CD4-positive, alpha-beta memory T cell (primary cell): ENCODE measurements around the gene QKI. TPM values are rescaled to one million over a fixed set of nuclear protein-coding genes. Genes with fewer than 3 reads are reported as not detected.

Source experiments
- CTCF ChIA-PET: fragments of 350-600 bp; sonication (Branson Sonifier 250); formaldehyde crosslinking; loops from one replicate; lab custom pipeline; 2021; ENCODE audit warnings: inconsistent platforms; ENCODE audit not compliant: partially characterized antibody; lab: Charles Lee
- POLR2A ChIA-PET: fragments of 350-600 bp; sonication (Branson Sonifier 250); formaldehyde crosslinking; loops from one replicate; lab custom pipeline; 2021; ENCODE audit not compliant: partially characterized antibody; lab: Charles Lee
- DNase-seq, 5 donors: peaks; one replicate each; pipeline versions ENCODE4 v3.0.0 to v3.0.0-alpha.2; 2020 to 2022; ENCODE audit warnings: mixed read lengths in 1 of 5
- H3K27ac ChIP-seq: one replicate; pipeline ENCODE4 v1.7.0; 2013; ENCODE audit warnings: low read depth, low read length
- H3K27me3 ChIP-seq: 2 replicates; pipeline ENCODE4 v1.7.0; 2013; ENCODE audit warnings: mild to moderate bottlenecking, low read length, moderate library complexity; ENCODE audit not compliant: insufficient read depth
- H3K36me3 ChIP-seq: 2 replicates; pipeline ENCODE4 v1.7.0; 2013; ENCODE audit warnings: mild to moderate bottlenecking, low read length, moderate library complexity; ENCODE audit not compliant: insufficient read depth
- H3K4me1 ChIP-seq: 2 replicates; pipeline ENCODE4 v1.7.0; 2013; ENCODE audit warnings: mild to moderate bottlenecking, low read length, moderate library complexity; ENCODE audit not compliant: insufficient read depth
- H3K4me3 ChIP-seq, 2 donors: one replicate each; pipeline ENCODE4 v1.7.0; 2013; ENCODE audit warnings: low read length in 2 of 2, mild to moderate bottlenecking in 1 of 2
- H3K9me3 ChIP-seq, 2 donors: one replicate each; pipeline ENCODE4 v1.7.0; 2013; ENCODE audit warnings: low read length in 2 of 2, control low read depth in 1 of 2; ENCODE audit not compliant: control insufficient read depth in 1 of 2
- H3K27ac Mint-ChIP-seq, 7 donors: one replicate each; pipeline ENCODE4 v1.8.0; 2020 to 2021; ENCODE audit warnings: mixed read lengths in 7 of 7, mild to moderate bottlenecking in 6 of 7, inconsistent platforms in 3 of 7, moderate library complexity in 3 of 7
- H3K27me3 Mint-ChIP-seq, 2 donors: one replicate each; pipeline ENCODE4 v1.8.0; 2020 to 2021; ENCODE audit warnings: mixed read lengths in 2 of 2
- H3K36me3 Mint-ChIP-seq, 2 donors: one replicate each; pipeline ENCODE4 v1.8.0; 2020 to 2021; ENCODE audit warnings: mixed read lengths in 2 of 2, inconsistent platforms in 1 of 2, mild to moderate bottlenecking in 1 of 2
- H3K4me1 Mint-ChIP-seq, 4 donors: one replicate each; pipeline ENCODE4 v1.8.0; 2020 to 2021; ENCODE audit warnings: mixed read lengths in 4 of 4, mild to moderate bottlenecking in 1 of 4
- H3K4me3 Mint-ChIP-seq, 8 donors: one replicate each; pipeline ENCODE4 v1.8.0; 2020 to 2021; ENCODE audit warnings: mixed read lengths in 8 of 8, mild to moderate bottlenecking in 7 of 8, moderate library complexity in 6 of 8, inconsistent platforms in 3 of 8
- H3K9me3 Mint-ChIP-seq, 8 donors: one replicate each; pipeline ENCODE4 v1.8.0; 2020 to 2021; ENCODE audit warnings: mixed read lengths in 8 of 8, mild to moderate bottlenecking in 5 of 8, inconsistent platforms in 3 of 8, moderate library complexity in 1 of 8
- intact Hi-C: fragments of 100-400 bp; cut with micrococcal nuclease; formaldehyde crosslinking; loops from one replicate; pipeline ENCODE4 v1.15.1; 2023
- polyA plus RNA-seq, 2 donors: library from polyadenylated mRNA; unstranded; fragments of 300-500 nt; fragmentation: Illumina TruSeq; gene quantifications; one replicate each; pipeline ENCODE4 v1.2.3, GENCODE V29; 2021
- total RNA-seq, 2 experiments: library from RNA; stranded (reverse); gene quantifications; one replicate each; pipeline ENCODE4 v1.2.3, GENCODE V29; 2021

Gene QKI
- total and polyA plus RNA-seq, 4 experiments from 2014 or later = 7.7 to 66.4 (median 46.3) TPM

DNA sequence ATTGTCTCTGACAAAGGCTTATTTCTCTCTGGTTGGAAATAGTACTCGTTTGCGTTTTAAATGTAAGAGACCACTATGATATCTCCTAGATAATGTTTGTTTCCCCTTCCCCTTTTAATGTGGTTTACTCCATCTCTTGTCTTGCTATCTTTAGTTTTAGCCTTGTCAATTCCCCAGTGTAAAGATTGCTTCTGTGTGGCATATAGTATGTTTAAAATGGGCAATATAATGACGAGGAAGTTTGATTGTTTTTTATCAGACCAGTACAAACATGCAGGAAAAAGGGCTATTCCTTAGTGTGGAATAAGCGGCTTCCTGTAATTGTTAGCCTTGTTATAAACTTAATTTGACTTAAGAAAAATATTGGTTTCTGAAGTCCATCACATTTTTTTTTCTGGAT is 3.1 kb downstream of the QKI start:
- Mint-ChIP-seq H3K9me3 (no peaks in the 10 kb centered on the region), H3K4me1 (peaks cover 30 to 65% (median 42%) of the 10 kb centered on the region in 4 donors), H3K27ac (peak overlapping the region in 1 of 7 donors; percentile 80), H3K4me3 (peak overlapping the region in 5 of 8 donors; percentile 1 to 65 (median 29)), H3K36me3 (peaks cover 0 to 11% of the 10 kb centered on the region in 2 donors), H3K27me3 (no peaks in the 10 kb centered on the region)
- DNase-seq = no peak
- intact Hi-C loops = no loop called here
- H3K4me1 ChIP-seq = peaks cover 40% of the 10 kb centered on the region
- H3K36me3 ChIP-seq = no peaks in the 10 kb centered on the region
- H3K9me3 ChIP-seq = no peaks in the 10 kb centered on the region
- H3K27me3 ChIP-seq = no peaks in the 10 kb centered on the region
- H3K4me3 ChIP-seq = no peak overlapping the region
- POLR2A ChIA-PET = interaction anchor here (1.0 to 1.8 kb wide), 2 partner anchors 12 to 44 kb away, joined by 3 to 4 read pairs; no protein-coding TSS in a partner anchor
- CTCF ChIA-PET = interaction anchor here (1.2 to 2.9 kb wide), 3 partner anchors 13 to 544 kb away, joined by 3 to 27 read pairs (median 4); no protein-coding TSS in a partner anchor
- no peak overlapping the region for H3K27ac ChIP-seq

DNA sequence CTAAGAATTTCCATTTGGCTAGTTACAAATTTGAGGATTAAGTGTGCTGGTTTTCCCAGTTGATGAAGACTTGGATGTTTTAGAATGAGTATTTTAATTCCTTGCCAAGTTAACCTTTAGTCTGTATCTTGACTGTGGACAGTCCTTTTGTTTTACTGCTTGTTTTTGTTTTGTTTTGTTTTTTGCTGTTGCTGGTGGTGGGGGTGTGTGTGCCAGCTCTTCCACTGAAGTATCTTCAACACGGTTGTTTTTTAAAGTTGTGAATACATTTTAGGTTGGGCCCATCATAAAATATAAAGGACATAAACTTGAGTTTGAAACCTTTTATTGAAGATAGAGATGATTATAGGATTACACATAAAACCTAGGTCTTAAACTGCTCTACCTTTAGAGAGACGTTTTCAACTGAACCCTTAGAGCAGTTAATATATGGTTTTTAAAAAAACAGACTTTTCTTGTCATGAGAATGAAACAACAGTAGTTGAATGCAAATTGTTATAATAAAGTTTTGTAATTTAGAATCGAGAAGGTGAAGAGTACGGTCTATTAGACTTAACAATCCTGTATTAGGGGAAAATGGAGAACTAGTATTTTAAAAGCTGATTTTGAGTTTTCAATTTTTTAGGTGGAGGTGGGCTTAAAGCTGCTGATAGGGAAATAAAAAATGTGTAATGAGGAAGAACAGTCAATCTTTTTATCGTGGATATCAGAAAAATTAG is 4.0 kb downstream of the QKI start:
- H3K27me3 ChIP-seq = no peaks in the 10 kb centered on the region
- peaks cover 26 to 60% (median 39%) of the 10 kb centered on the region in 4 donors for H3K4me1 Mint-ChIP-seq
- no peak for DNase-seq
- ChIA-PET CTCF (interaction anchor here (1.2 to 2.4 kb wide), 2 partner anchors 136 to 543 kb away, joined by 3 to 11 read pairs; no protein-coding TSS in a partner anchor), POLR2A (interaction anchor here (1.8 kb wide), 1 partner anchor 12 kb away, joined by 3 read pairs; no protein-coding TSS in a partner anchor)
- H3K4me3 ChIP-seq = no peak overlapping the region
- intact Hi-C loops = no loop called here
- no peaks in the 10 kb centered on the region for H3K36me3 ChIP-seq
- H3K4me1 ChIP-seq = peaks cover 36% of the 10 kb centered on the region
- no peaks in the 10 kb centered on the region for H3K27me3 Mint-ChIP-seq
- no peaks in the 10 kb centered on the region for H3K9me3 Mint-ChIP-seq
- H3K27ac Mint-ChIP-seq = peak overlapping the region in 3 of 7 donors; percentile 7 to 70 (median 27)
- no peaks in the 10 kb centered on the region for H3K9me3 ChIP-seq
- peak overlapping the region in 4 of 8 donors; percentile 27 to 72 (median 30) for H3K4me3 Mint-ChIP-seq
- H3K36me3 Mint-ChIP-seq = peaks cover 0 to 11% of the 10 kb centered on the region in 2 donors
- no peak overlapping the region for H3K27ac ChIP-seq

DNA sequence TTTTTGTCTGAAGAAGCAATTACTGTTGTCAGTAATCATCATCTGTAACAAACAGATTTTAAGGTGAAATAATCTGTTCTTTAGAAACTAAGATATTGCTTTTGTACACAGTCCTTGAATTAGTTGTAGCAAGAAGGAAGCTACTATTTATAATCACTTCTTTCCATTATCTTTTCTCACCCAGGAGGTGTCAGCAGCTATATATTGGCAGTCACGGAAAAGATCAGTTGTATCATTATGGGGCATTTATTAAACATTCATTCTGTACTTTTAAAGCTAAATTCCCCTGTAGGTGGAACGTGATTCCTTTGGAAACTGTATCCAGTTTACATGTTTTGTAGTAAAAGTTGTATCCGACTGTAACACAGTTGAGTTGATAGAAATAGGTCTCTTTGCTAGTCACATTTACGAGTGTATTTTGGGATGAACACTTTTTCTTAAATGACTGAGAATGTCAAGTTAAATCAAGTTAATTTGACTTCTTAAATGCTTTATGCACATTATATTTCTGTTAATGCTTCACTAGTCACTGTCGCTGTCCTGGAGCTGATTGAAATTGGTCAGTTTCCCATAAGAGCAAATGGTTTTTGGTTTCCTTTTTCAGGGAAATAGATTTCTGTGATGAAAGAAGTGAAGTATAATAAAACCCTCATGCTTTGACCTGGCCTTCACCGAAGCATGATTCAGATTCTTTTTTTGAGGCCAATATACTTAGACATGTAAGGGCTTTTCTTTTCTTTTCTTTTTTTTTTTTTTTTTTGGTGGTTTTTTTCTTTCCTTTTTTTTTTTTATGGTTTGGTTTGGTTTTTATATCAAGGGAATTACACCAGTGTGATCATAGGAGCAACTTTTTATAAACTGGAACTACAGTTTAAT is 5.1 kb downstream of the QKI start:
- DNase-seq = no peak
- H3K9me3 ChIP-seq = no peaks in the 10 kb centered on the region
- H3K4me3 Mint-ChIP-seq = peak overlapping the region in 1 of 8 donors; percentile 51
- H3K36me3 Mint-ChIP-seq = peaks cover 0 to 11% of the 10 kb centered on the region in 2 donors
- no peaks in the 10 kb centered on the region for H3K36me3 ChIP-seq
- peak overlapping the region in 1 of 7 donors; percentile 61 for H3K27ac Mint-ChIP-seq
- no peaks in the 10 kb centered on the region for H3K27me3 ChIP-seq
- POLR2A ChIA-PET = no interaction called here
- H3K27me3 Mint-ChIP-seq = no peaks in the 10 kb centered on the region
- peaks cover 43% of the 10 kb centered on the region for H3K4me1 ChIP-seq
- intact Hi-C loops = no loop called here
- H3K9me3 Mint-ChIP-seq = no peaks in the 10 kb centered on the region
- no peak overlapping the region for H3K4me3 ChIP-seq
- H3K27ac ChIP-seq = no peak overlapping the region
- peaks cover 29 to 69% (median 46%) of the 10 kb centered on the region in 4 donors for H3K4me1 Mint-ChIP-seq
- CTCF ChIA-PET = interaction anchor here (0.7 to 2.4 kb wide), 5 partner anchors 15 to 135 kb away, joined by 3 to 11 read pairs (median 3); no protein-coding TSS in a partner anchor

DNA sequence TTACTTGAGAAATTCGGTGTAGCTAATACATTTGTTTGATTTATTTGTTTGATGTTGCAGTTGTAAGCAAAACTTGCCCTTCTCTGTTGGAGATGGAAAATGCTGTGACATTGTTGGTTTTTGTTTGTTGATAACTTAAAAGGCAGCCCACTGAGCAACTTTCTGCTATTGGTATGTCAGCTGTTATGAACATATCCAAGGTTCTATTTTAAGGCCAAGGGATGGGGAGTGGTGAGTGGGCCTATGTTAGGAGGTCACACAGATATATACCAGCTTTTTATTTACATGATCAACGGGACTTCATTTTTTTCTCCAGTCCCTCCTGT is 5.7 kb downstream of the QKI start:
- no peak overlapping the region for H3K4me3 ChIP-seq
- intact Hi-C loops = no loop called here

DNA sequence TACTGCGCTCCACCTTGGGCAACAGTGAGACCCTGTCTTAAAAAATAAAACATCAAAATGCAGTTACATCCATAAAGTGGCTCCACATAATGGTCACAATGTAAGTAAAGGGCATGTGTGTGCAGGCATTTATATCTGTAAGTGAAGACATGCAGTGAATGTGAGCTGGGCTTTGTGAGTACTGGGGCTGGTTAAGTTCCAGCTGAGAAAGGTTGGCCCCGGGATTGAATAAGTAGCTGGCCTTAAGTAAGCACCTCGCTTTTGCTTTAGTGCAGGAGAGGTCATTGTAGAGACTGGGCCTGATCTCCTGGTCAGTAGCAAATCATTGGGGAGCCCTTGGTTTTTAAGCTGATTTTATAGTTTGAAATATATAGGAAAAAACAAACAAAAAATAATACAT is 8.0 kb downstream of the QKI start:
- Mint-ChIP-seq H3K36me3 (no peaks in the 10 kb centered on the region), H3K4me1 (peaks cover 33 to 65% (median 49%) of the 10 kb centered on the region in 4 donors)

More for the DNA sequence above, 5.7 kb downstream of the QKI start:
- Histone ChIP-seq H3K27me3 (no peaks in the 10 kb centered on the region), H3K27ac (no peak overlapping the region), H3K36me3 (no peaks in the 10 kb centered on the region), H3K4me1 (peaks cover 43% of the 10 kb centered on the region), H3K9me3 (no peaks in the 10 kb centered on the region)
- Mint-ChIP-seq H3K9me3 (no peaks in the 10 kb centered on the region), H3K36me3 (peaks cover 0 to 11% of the 10 kb centered on the region in 2 donors), H3K4me1 (peaks cover 34 to 75% (median 51%) of the 10 kb centered on the region in 4 donors), H3K4me3 (peak overlapping the region in 1 of 8 donors; percentile 51), H3K27me3 (no peaks in the 10 kb centered on the region), H3K27ac (peak overlapping the region in 1 of 7 donors; percentile 61)
- no peak for DNase-seq
- ChIA-PET POLR2A (no interaction called here), CTCF (interaction anchor here (0.7 to 2.4 kb wide), 5 partner anchors 16 to 134 kb away, joined by 3 to 11 read pairs (median 3); no protein-coding TSS in a partner anchor)

DNA sequence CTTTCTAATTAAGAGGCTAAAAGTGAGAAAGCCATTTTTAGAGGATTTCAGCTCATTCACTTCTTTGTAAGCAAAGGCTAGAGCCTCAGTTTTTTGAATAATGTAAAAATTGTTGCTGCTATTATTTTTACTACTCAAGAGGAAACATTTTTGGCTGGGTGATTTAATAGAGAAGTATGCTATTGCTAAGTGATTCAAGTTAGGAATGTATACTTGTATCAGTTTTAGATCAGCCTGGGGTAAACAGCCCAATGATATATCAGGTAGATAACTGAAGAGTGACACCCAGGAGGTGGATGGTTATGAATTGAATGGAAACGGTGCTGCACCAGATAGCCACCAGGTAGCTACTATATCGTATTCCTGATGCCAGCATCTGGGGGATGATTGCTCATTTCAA is 9.2 kb downstream of the QKI start:
- Histone ChIP-seq H3K27ac (no peak overlapping the region), H3K4me3 (no peak overlapping the region), H3K27me3 (no peaks in the 10 kb centered on the region), H3K9me3 (no peaks in the 10 kb centered on the region), H3K4me1 (peaks cover 30% of the 10 kb centered on the region), H3K36me3 (no peaks in the 10 kb centered on the region)
- no peaks in the 10 kb centered on the region for H3K36me3 Mint-ChIP-seq
- no peak overlapping the region for H3K4me3 Mint-ChIP-seq
- ChIA-PET CTCF (interaction anchor here (1.5 to 3.3 kb wide), 2 partner anchors 8 to 131 kb away, joined by 4 to 17 read pairs; no protein-coding TSS in a partner anchor), POLR2A (no interaction called here)
- H3K27me3 Mint-ChIP-seq = no peaks in the 10 kb centered on the region
- intact Hi-C loops = no loop called here
- H3K9me3 Mint-ChIP-seq = no peaks in the 10 kb centered on the region
- peaks cover 30 to 63% (median 48%) of the 10 kb centered on the region in 4 donors for H3K4me1 Mint-ChIP-seq
- no peak for DNase-seq
- no peak overlapping the region for H3K27ac Mint-ChIP-seq

More for the DNA sequence above, 8.0 kb downstream of the QKI start:
- Mint-ChIP-seq H3K27ac (no peak overlapping the region), H3K9me3 (no peaks in the 10 kb centered on the region), H3K4me3 (no peak overlapping the region), H3K27me3 (no peaks in the 10 kb centered on the region)
- intact Hi-C loops = no loop called here
- no peaks in the 10 kb centered on the region for H3K9me3 ChIP-seq
- H3K4me1 ChIP-seq = peaks cover 38% of the 10 kb centered on the region
- CTCF ChIA-PET = interaction anchor here (1.5 kb wide), 1 partner anchor 132 kb away, joined by 4 read pairs; no protein-coding TSS in a partner anchor
- POLR2A ChIA-PET = no interaction called here
- no peak overlapping the region for H3K4me3 ChIP-seq
- no peaks in the 10 kb centered on the region for H3K27me3 ChIP-seq
- no peak overlapping the region for H3K27ac ChIP-seq
- no peak for DNase-seq
- H3K36me3 ChIP-seq = no peaks in the 10 kb centered on the region
